Mucosa of descending colon (tissue), 3 donors: Measurements from ENCODE around the gene NLRP6. TPM values are rescaled to one million over a fixed set of nuclear protein-coding genes. Genes with fewer than 3 reads are reported as not detected.
"Not testable (repeated sequence)": the region's sequence is repeated elsewhere in the genome, so short reads cannot be mapped to it uniquely, and the experiment has no call there.

Experiments used
- ATAC-seq: fragments of 200-7000 bp; cut with Tn5 transposase; one replicate; pipeline ENCODE4 v1.9.1; 2020; ENCODE audit warnings: mild to moderate bottlenecking, moderate library complexity
- DNase-seq, 3 donors: peaks; one replicate each; pipeline ENCODE4 v3.0.0-alpha.2; 2020
- H3K36me3 ChIP-seq: fragments of 200-600 bp; one replicate; pipeline ENCODE4 v1.8.0; 2021; ENCODE audit warnings: low read depth, mild to moderate bottlenecking
- H3K4me1 ChIP-seq: fragments of 200-600 bp; one replicate; pipeline ENCODE4 v1.8.0; 2021; ENCODE audit warnings: low read depth, mild to moderate bottlenecking
- H3K4me3 ChIP-seq: fragments of 200-600 bp; one replicate; pipeline ENCODE4 v1.8.0; 2021; ENCODE audit warnings: mild to moderate bottlenecking
- H3K9me3 ChIP-seq: fragments of 200-600 bp; one replicate; pipeline ENCODE4 v1.8.0; 2021; ENCODE audit warnings: mild to moderate bottlenecking
- CTCF ChIP-seq: fragments of 200-600 bp; IDR thresholded peaks from one replicate; pipeline ENCODE4 v1.8.0; 2022; ENCODE audit warnings: antibody characterized with exemption, mild to moderate bottlenecking
- intact Hi-C, 2 donors: fragments of 100-400 bp; cut with DNase I in 1 of 2; cut with micrococcal nuclease in 1 of 2; formaldehyde crosslinking; loops; one replicate each; pipeline versions ENCODE4 v1.11.0 to v1.11.1; 2022; cut with DNase I, micrococcal nuclease
- total RNA-seq, 3 donors: library from RNA; stranded (reverse); fragmentation: NEBNext Ultra II Directional in 2 of 3; extraction: Animal tissue kit (Norgen Biotek cat#: 25700) in 2 of 3; gene quantifications; one replicate each; pipeline versions ENCODE4 v1.2.1 to v1.2.4, GENCODE V29; 2021 to 2023
- donor health status: DM: no; HTN: no; CAD: no; lungs with moderate emphysema.
- donor health status: DM: no; HTN: no; CAD: no.
- donor health status: DM: no; HTN: yes; CAD: no.

Gene NLRP6
- total RNA-seq, 3 donors from 2014 or later = 0.66 to 2.6 (median 0.72) TPM

DNA sequence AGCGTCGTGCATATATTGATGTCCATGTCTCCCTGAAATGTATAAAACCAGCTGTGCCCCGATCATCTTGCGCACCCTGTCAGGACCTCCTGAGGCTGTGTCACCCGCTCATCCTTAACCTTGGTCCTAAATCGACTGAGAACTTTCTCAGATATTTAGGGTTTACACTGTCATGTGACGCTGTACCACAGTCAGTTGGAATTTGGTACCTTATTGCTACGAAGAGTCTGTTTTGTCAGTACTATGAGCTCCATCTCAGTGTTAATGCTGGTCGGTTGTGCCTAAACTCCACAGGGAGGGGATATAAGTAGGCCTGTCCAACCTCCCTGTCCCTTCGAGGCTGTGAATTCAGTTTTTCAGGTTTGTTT, 27.6 kb downstream of the NLRP6 start:
- no peaks in the 10 kb centered on the region for H3K9me3 ChIP-seq
- H3K4me3 ChIP-seq = no peak overlapping the region
- DNase-seq = peak in 1 of 3 donors; percentile 5
- intact Hi-C loops = no loop called here
- no peak for ATAC-seq
- no peak for TF ChIP-seq CTCF
- H3K4me1 ChIP-seq = peaks cover 10% of the 10 kb centered on the region
- H3K36me3 ChIP-seq = no peaks in the 10 kb centered on the region

- Histone ChIP-seq H3K4me1 (peaks cover 10% of the 10 kb centered on the region), H3K9me3 (no peaks in the 10 kb centered on the region), H3K4me3 (no peak overlapping the region), H3K36me3 (no peaks in the 10 kb centered on the region)
- DNase-seq (peak in 1 of 3 donors; percentile 54), ATAC-seq (no peak)
- TF ChIP-seq CTCF = no peak
- intact Hi-C loops = no loop called here
These were observed 28.6 kb downstream of the NLRP6 start for GRCh38 chr11:306645-307371.

GRCh38 chr11:307766-308708, 29.8 kb downstream of the NLRP6 start, which contains the start of gene IFITM2:
Gene IFITM2 (plus strand): TSS chr11:307816. CDS start chr11:308193, 377 bp downstream.
- DNase-seq (peak; percentile 66 to 85 (median 67)), ATAC-seq (peak; percentile 65)
- peaks cover 13% of the 10 kb centered on the region for H3K4me1 ChIP-seq
- intact Hi-C loops, H3K9me3 ChIP-seq, H3K36me3 ChIP-seq, H3K4me3 ChIP-seq: not testable (repeated sequence)

DNA sequence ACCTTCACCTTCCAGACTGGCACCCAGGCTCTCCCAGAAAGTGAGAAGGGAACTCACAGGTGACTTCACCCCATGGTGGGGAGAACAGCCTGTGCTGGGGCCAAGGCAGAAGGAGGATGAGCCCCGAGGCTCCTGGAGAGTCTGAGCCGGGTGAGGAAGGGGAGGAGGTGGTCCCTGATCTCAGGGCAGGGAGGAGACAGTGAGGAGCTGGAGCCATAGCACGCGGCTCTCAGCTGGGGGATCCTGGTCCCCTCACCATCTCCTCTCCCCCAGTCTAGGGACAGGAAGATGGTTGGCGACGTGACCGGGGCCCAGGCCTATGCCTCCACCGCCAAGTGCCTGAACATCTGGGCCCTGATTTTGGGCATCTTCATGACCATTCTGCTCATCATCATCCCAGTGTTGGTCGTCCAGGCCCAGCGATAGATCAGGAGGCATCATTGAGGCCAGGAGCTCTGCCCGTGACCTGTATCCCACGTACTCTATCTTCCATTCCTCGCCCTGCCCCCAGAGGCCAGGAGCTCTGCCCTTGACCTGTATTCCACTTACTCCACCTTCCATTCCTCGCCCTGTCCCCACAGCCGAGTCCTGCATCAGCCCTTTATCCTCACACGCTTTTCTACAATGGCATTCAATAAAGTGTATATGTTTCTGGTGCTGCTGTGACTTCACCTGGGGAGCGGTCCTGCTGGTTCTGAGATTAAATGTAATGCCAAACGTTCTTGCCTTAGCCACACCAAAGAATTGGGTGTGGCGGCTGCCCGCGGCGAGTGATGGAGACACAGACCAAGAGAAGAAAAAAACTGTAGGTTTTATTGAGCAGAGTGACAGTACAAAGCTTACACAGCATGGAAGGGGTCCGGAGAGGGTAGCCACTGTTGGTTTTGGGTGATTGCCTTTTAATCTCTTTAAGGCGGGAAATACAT, 30.8 kb downstream of the NLRP6 start:
- peaks cover 22% of the 10 kb centered on the region for H3K4me1 ChIP-seq
- intact Hi-C loops, H3K4me3 ChIP-seq, H3K36me3 ChIP-seq, H3K9me3 ChIP-seq, ATAC-seq: not testable (repeated sequence)
- peak in 1 of 3 donors; percentile 57 for DNase-seq

GRCh38 chr11:309979-310572, 31.9 kb downstream of the NLRP6 start:
- H3K4me3 ChIP-seq, intact Hi-C loops, H3K9me3 ChIP-seq, H3K36me3 ChIP-seq: not testable (repeated sequence)
- DNase-seq (peak in 1 of 3 donors; percentile 52), ATAC-seq (peak; percentile 1)
- H3K4me1 ChIP-seq = peaks cover 21% of the 10 kb centered on the region

- H3K4me1 ChIP-seq = peaks cover 27% of the 10 kb centered on the region
These were observed 33.0 kb downstream of the NLRP6 start for GRCh38 chr11:311013-311748.

More at GRCh38 chr11:311013-311748, 33.0 kb downstream of the NLRP6 start:
- DNase-seq (peak in 1 of 3 donors; percentile 60), ATAC-seq (peak; percentile 60)
- H3K4me3 ChIP-seq, H3K36me3 ChIP-seq, intact Hi-C loops, H3K9me3 ChIP-seq: not testable (repeated sequence)
